HepG2 (cell line): ENCODE data around the gene BICRA. TPM values are rescaled to one million over a fixed set of nuclear protein-coding genes. Genes with fewer than 3 reads are reported as not detected.

ENCODE experiments used
- ARHGAP35 ChIP-seq: sonication (generic); formaldehyde crosslinking; IDR thresholded peaks from 2 replicates; pipeline ENCODE4 v1.9.0; 2022; ENCODE audit warnings: mild to moderate bottlenecking, inconsistent platforms, moderate library complexity, missing genetic modification reagents, borderline replicate concordance
- CSRNP1 ChIP-seq: sonication (generic); formaldehyde crosslinking; IDR thresholded peaks from 2 replicates; pipeline ENCODE4 v1.8.1; 2023; ENCODE audit warnings: mild to moderate bottlenecking, missing genetic modification reagents
- ETV6 ChIP-seq: sonication (generic); formaldehyde crosslinking; conservative IDR thresholded peaks from 2 replicates; pipeline ENCODE4 v1.4.0; 2020; ENCODE audit warnings: missing genetic modification reagents
- ISX ChIP-seq: sonication (generic); formaldehyde crosslinking; conservative IDR thresholded peaks from 2 replicates; pipeline ENCODE4 v1.5.0; 2020; ENCODE audit warnings: missing genetic modification reagents
- MBD4 ChIP-seq: IDR thresholded peaks from 2 replicates; pipeline ENCODE4 v1.6.1; 2012; ENCODE audit warnings: low read length, inconsistent platforms, borderline replicate concordance
- MEIS2 ChIP-seq: sonication (generic); formaldehyde crosslinking; IDR thresholded peaks from 2 replicates; pipeline ENCODE4 v1.9.0; 2021; ENCODE audit warnings: mild to moderate bottlenecking, missing genetic modification reagents
- NCOR1 ChIP-seq: fragments of 200-600 bp; sonication (generic); IDR thresholded peaks from 2 replicates; pipeline ENCODE4 v1.7.0; 2017; ENCODE audit warnings: antibody characterized with exemption, low read length, borderline replicate concordance
- PRPF4 ChIP-seq: fragments of 200-400 bp; formaldehyde crosslinking; IDR thresholded peaks from 2 replicates; pipeline ENCODE4 v1.6.1; 2016; ENCODE audit warnings: low read length, low read depth; ENCODE audit not compliant: poor library complexity, severe bottlenecking
- SRY ChIP-seq: sonication (generic); formaldehyde crosslinking; IDR thresholded peaks from 2 replicates; pipeline ENCODE4 v1.8.0; 2022; ENCODE audit warnings: mild to moderate bottlenecking, missing genetic modification reagents
- ZBTB49 ChIP-seq: sonication (generic); formaldehyde crosslinking; IDR thresholded peaks from 2 replicates; pipeline ENCODE4 v1.4.0; 2020; ENCODE audit warnings: missing genetic modification reagents, borderline replicate concordance
- ZFP62 ChIP-seq: sonication (generic); formaldehyde crosslinking; IDR thresholded peaks from 2 replicates; pipeline ENCODE4 v1.4.0; 2020; ENCODE audit warnings: missing genetic modification reagents
- ZNF318 ChIP-seq: sonication (generic); formaldehyde crosslinking; IDR thresholded peaks from 2 replicates; pipeline ENCODE4 v1.4.0; 2020; ENCODE audit warnings: mild to moderate bottlenecking, missing genetic modification reagents
- ZNF414 ChIP-seq: sonication (generic); formaldehyde crosslinking; IDR thresholded peaks from 2 replicates; pipeline ENCODE4 v1.5.0; 2020; ENCODE audit warnings: missing genetic modification reagents
- ZNF550 ChIP-seq: sonication (generic); formaldehyde crosslinking; IDR thresholded peaks from 2 replicates; pipeline ENCODE4 v1.4.0; 2020; ENCODE audit warnings: mild to moderate bottlenecking, missing genetic modification reagents, borderline replicate concordance
- ZNF788 ChIP-seq: sonication (generic); formaldehyde crosslinking; IDR thresholded peaks from 2 replicates; pipeline ENCODE4 v1.5.0; 2020; ENCODE audit warnings: mild to moderate bottlenecking, missing genetic modification reagents, borderline replicate concordance
- polyA plus RNA-seq, 8 experiments: library from polyadenylated mRNA; depleted of rRNA in 3 of 8; stranded (reverse) in 7 of 8; unstranded in 1 of 8; fragments of >200 nt; fragmentation: Illumina TruSeq in 4 of 8; extraction: Trizol in 4 of 8; gene quantifications; 2 replicates each; pipeline versions ENCODE4 v1.2.1 to v1.2.3, GENCODE V29; 2011 to 2016; ENCODE audit warnings: low read depth in 4 of 8, missing spikeins in 1 of 8, mixed read lengths in 1 of 8; ENCODE audit not compliant: insufficient read depth in 1 of 8
- total RNA-seq, 5 experiments: library from RNA; depleted of rRNA; stranded (reverse); fragments of >200 nt; fragmentation: Illumina TruSeq; extraction: Trizol; gene quantifications; 2 replicates each; pipeline ENCODE4 v1.2.3, GENCODE V29; 2016; ENCODE audit warnings: low read depth in 1 of 5

The BICRA gene
- total and polyA plus RNA-seq, 2 of the 13 experiments (the other 11 are each of a cell fraction or from before 2014, with no cell fraction given): 0.55 to 0.71 TPM

- TF ChIP-seq ZBTB49 (CRISPR knock-in tag) (no peak), SRY (CRISPR knock-in tag) (peak; percentile 82), ZNF318 (CRISPR knock-in tag) (no peak), ETV6 (CRISPR knock-in tag) (0 out of 2 replicates have a peak, but pooled peaks have one; percentile 27), MEIS2 (CRISPR knock-in tag) (peak; percentile 6; the same call in 1 of the 2 replicates), CSRNP1 (CRISPR knock-in tag) (no peak), NCOR1 (no peak), MBD4 (no peak), ZNF788 (no peak; the same call in 1 of the 2 replicates), ARHGAP35 (CRISPR knock-in tag) (peak; percentile 77), PRPF4 (no peak), ISX (CRISPR knock-in tag) (no peak), ZNF414 (CRISPR knock-in tag) (no peak), ZNF550 (CRISPR knock-in tag) (no peak), ZFP62 (CRISPR knock-in tag) (no peak)
Measured at GRCh38 chr19:47608074-47608918, 638 bp upstream of the BICRA start (continued).
